ENCODE results near the gene ZNF580. TPM values are rescaled to one million over a fixed set of nuclear protein-coding genes. Genes with fewer than 3 reads are reported as not detected.

Gene ZNF580
- polyA plus RNA-seq, 1 donor (not counting 4 experiments of a cell fraction or from before 2014, with no cell fraction given), result 3.0 TPM

DNA sequence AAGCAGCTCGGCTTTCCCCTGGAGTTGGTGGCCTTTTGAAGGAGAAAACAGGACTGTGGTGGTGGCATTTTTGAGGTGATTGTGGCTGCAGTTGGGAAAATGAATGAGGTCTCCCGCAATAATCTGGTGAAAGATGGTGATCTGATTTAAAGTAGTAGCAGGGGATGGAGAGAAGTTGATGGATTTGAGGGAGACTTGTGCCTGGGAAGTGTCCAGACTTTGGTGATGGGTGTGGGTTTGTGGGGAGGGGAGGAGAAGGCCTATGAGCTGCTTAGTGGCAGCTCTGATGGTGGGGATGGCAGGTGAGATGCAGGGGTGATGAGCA lies 30.2 kb downstream of the ZNF580 start:
- no peak for FAIRE-seq
- TF ChIP-seq EZH2 (IDR thresholded peaks at IDR 0.05; ENCODE audit: low read length), result no peak
- TF ChIP-seq CTCF (optimal IDR thresholded peaks at IDR 0.05 in 1 of 3, IDR thresholded peaks at IDR 0.05 in 1 of 3, conservative IDR thresholded peaks at IDR 0.05 in 1 of 3; ENCODE audit: extremely low read depth in 1 of 3, insufficient read depth in 2 of 3, low read length in 3 of 3), result no peak
- Histone ChIP-seq H3K4me3 (ENCODE audit: control insufficient read depth in 2 of 3, extremely low read depth in 1 of 3, insufficient read depth in 2 of 3, low read depth in 1 of 3, low read length in 3 of 3) (no peak overlapping the region), H3K27me3 (ENCODE audit: control insufficient read depth, extremely low read depth, insufficient read depth, low read length) (no peaks in the 10 kb centered on the region), H3K36me3 (ENCODE audit: control insufficient read depth in 2 of 2, extremely low read depth in 1 of 2, insufficient read depth in 2 of 2, low read length in 2 of 2) (peaks cover 34 to 42% of the 10 kb centered on the region in 2 experiments), H3K4me1 (ENCODE audit: control insufficient read depth, extremely low read depth, insufficient read depth, low read length) (peaks cover 11% of the 10 kb centered on the region), H3K9ac (ENCODE audit: control insufficient read depth, extremely low read depth, insufficient read depth, low read length) (no peak overlapping the region), H3K9me3 (ENCODE audit: control insufficient read depth, low read depth, low read length) (no peaks in the 10 kb centered on the region), H4K20me1 (ENCODE audit: control insufficient read depth, extremely low read depth, insufficient read depth, low read length) (peaks cover 46% of the 10 kb centered on the region), H3K9me1 (ENCODE audit: control insufficient read depth, extremely low read depth, insufficient read depth, low read length) (peaks cover 2% of the 10 kb centered on the region), H3K4me2 (ENCODE audit: control insufficient read depth, extremely low read depth, insufficient read depth, low read depth, low read length) (no peak overlapping the region), H3K27ac (ENCODE audit: control insufficient read depth, insufficient read depth, low read length) (no peak overlapping the region), H3K79me2 (ENCODE audit: control insufficient read depth, insufficient read depth, low read length) (peaks cover 85% of the 10 kb centered on the region), H2AFZ (ENCODE audit: control insufficient read depth, low read length) (no peak overlapping the region)
- DNase-seq (ENCODE audit: low read depth, low spot score), result no peak
- dilution Hi-C loops (cut with MboI; ENCODE audit: extremely low pct_ligation_motif_present, low sequenced_read_pairs), result no loop called here

GRCh38 chr19:55672418-55672817 lies 31.6 kb downstream of the ZNF580 start:
- FAIRE-seq, result no peak
- peaks cover 34% of the 10 kb centered on the region for H4K20me1 ChIP-seq (ENCODE audit: control insufficient read depth, extremely low read depth, insufficient read depth, low read length)
- no peak overlapping the region for H3K4me3 ChIP-seq (ENCODE audit: control insufficient read depth in 2 of 3, extremely low read depth in 1 of 3, insufficient read depth in 2 of 3, low read depth in 1 of 3, low read length in 3 of 3)
- peaks cover 1% of the 10 kb centered on the region for H3K9me1 ChIP-seq (ENCODE audit: control insufficient read depth, extremely low read depth, insufficient read depth, low read length)
- DNase-seq (ENCODE audit: low read depth, low spot score), result no peak
- no peaks in the 10 kb centered on the region for H3K9me3 ChIP-seq (ENCODE audit: control insufficient read depth, low read depth, low read length)
- dilution Hi-C loops (cut with MboI; ENCODE audit: extremely low pct_ligation_motif_present, low sequenced_read_pairs), result no loop called here
- H3K79me2 ChIP-seq (ENCODE audit: control insufficient read depth, insufficient read depth, low read length), result peaks cover 85% of the 10 kb centered on the region
- no peak overlapping the region for H3K4me2 ChIP-seq (ENCODE audit: control insufficient read depth, extremely low read depth, insufficient read depth, low read depth, low read length)
- H3K4me1 ChIP-seq (ENCODE audit: control insufficient read depth, extremely low read depth, insufficient read depth, low read length), result peaks cover 24% of the 10 kb centered on the region
- peaks cover 22 to 32% of the 10 kb centered on the region in 2 experiments for H3K36me3 ChIP-seq (ENCODE audit: control insufficient read depth in 2 of 2, extremely low read depth in 1 of 2, insufficient read depth in 2 of 2, low read length in 2 of 2)
- no peak overlapping the region for H3K9ac ChIP-seq (ENCODE audit: control insufficient read depth, extremely low read depth, insufficient read depth, low read length)
- TF ChIP-seq EZH2 (IDR thresholded peaks at IDR 0.05; ENCODE audit: low read length) (no peak), CTCF (optimal IDR thresholded peaks at IDR 0.05 in 1 of 3, IDR thresholded peaks at IDR 0.05 in 1 of 3, conservative IDR thresholded peaks at IDR 0.05 in 1 of 3; ENCODE audit: extremely low read depth in 1 of 3, insufficient read depth in 2 of 3, low read length in 3 of 3) (no peak)
- H2AFZ ChIP-seq (ENCODE audit: control insufficient read depth, low read length), result no peak overlapping the region
- H3K27ac ChIP-seq (ENCODE audit: control insufficient read depth, insufficient read depth, low read length), result no peak overlapping the region
- H3K27me3 ChIP-seq (ENCODE audit: control insufficient read depth, extremely low read depth, insufficient read depth, low read length), result no peaks in the 10 kb centered on the region
